Endothelial cell of umbilical vein (primary cell): Measurements from ENCODE around the gene DNAAF2. TPM values are rescaled to one million over a fixed set of nuclear protein-coding genes. Genes with fewer than 3 reads are reported as not detected.

Experiments used
- BruUV-seq: library from RNA; stranded (reverse); fragments of 400-500 nt; replicated peaks from 2 replicates; lab custom pipeline; 2021; lab: Mats Ljungman, UMichigan
- CTCF ChIA-PET: fragments of 300-600, 350-600 bp; sonication (Branson Sonifier 250); formaldehyde crosslinking; loops from one replicate; lab custom pipeline; 2021; ENCODE audit warnings: antibody characterized with exemption, inconsistent platforms; lab: Charles Lee
- POLR2A ChIA-PET: fragments of 300-600, 350-600 bp; sonication (Branson Sonifier 250); formaldehyde crosslinking; loops from one replicate; lab custom pipeline; 2021; ENCODE audit warnings: antibody characterized with exemption, inconsistent platforms; lab: Charles Lee
- DNase-seq: peaks from one replicate; pipeline ENCODE4 v3.0.0-alpha.2; 2011; ENCODE audit warnings: low read depth, low spot score
- FAIRE-seq: peaks from 2 replicates; lab custom pipeline; 2011; peaks lifted over from hg19 to GRCh38; lab: Jason Lieb, UNC
- H2AFZ ChIP-seq: 2 replicates; pipeline ENCODE4 v1.6.0; 2012; ENCODE audit warnings: low read depth, low read length, control low read depth, inconsistent platforms
- H3K27ac ChIP-seq: 2 replicates; pipeline ENCODE4 v1.5.1; 2011; ENCODE audit warnings: low read depth, mild to moderate bottlenecking, control low read depth, low read length, moderate library complexity; ENCODE audit not compliant: insufficient read depth
- H3K27me3 ChIP-seq, 2 experiments: 2 replicates each; pipeline versions ENCODE4 v1.6.0 to v1.6.1; 2011; ENCODE audit warnings: low read length in 2 of 2, mixed read lengths in 1 of 2; ENCODE audit not compliant: control insufficient read depth in 2 of 2, insufficient read depth in 2 of 2
- H3K36me3 ChIP-seq, 2 experiments: 2 replicates in 1 of 2; 3 replicates in 1 of 2; pipeline ENCODE4 v1.5.1; 2011; ENCODE audit warnings: low read length in 2 of 2, mild to moderate bottlenecking in 1 of 2, moderate library complexity in 1 of 2; ENCODE audit not compliant: control insufficient read depth in 2 of 2, insufficient read depth in 2 of 2; ENCODE audit errors: extremely low read depth in 1 of 2
- H3K4me1 ChIP-seq: 3 replicates; pipeline ENCODE4 v1.5.1; 2011; ENCODE audit warnings: mild to moderate bottlenecking, low read length; ENCODE audit not compliant: control insufficient read depth, insufficient read depth; ENCODE audit errors: extremely low read depth
- H3K4me2 ChIP-seq: 2 replicates; pipeline ENCODE4 v1.6.1; 2011; ENCODE audit warnings: low read length, control low read depth, mixed read lengths; ENCODE audit not compliant: insufficient read depth
- H3K4me3 ChIP-seq, 3 experiments: fragments of 200-600 bp in 1 of 3; sonication (generic), shearing (Covaris generic) in 1 of 3; replicated peaks in 1 of 3; 2 replicates each; pipeline ENCODE4 v1.5.1; 2011 to 2016; ENCODE audit warnings: control low read depth in 3 of 3, low read length in 3 of 3, mild to moderate bottlenecking in 2 of 3, inconsistent platforms in 1 of 3, low read depth in 1 of 3, moderate library complexity in 1 of 3; ENCODE audit not compliant: insufficient read depth in 1 of 3
- H3K79me2 ChIP-seq: 2 replicates; pipeline ENCODE4 v1.6.0; 2012; ENCODE audit warnings: low read length, inconsistent platforms; ENCODE audit not compliant: control insufficient read depth, insufficient read depth
- H3K9ac ChIP-seq: replicated peaks from 2 replicates; pipeline ENCODE3; 2011; ENCODE audit warnings: low read length, control low read depth; ENCODE audit not compliant: insufficient read depth; ENCODE audit errors: extremely low read depth
- H3K9me1 ChIP-seq: replicated peaks from 3 replicates; pipeline ENCODE4 v1.6.0; 2011; ENCODE audit warnings: mild to moderate bottlenecking, low read length; ENCODE audit not compliant: control insufficient read depth, insufficient read depth; ENCODE audit errors: extremely low read depth
- H3K9me3 ChIP-seq: replicated peaks from 2 replicates; pipeline ENCODE4 v1.5.1; 2012; ENCODE audit warnings: low read length, inconsistent platforms; ENCODE audit not compliant: control insufficient read depth, insufficient read depth
- H4K20me1 ChIP-seq: replicated peaks from 2 replicates; pipeline ENCODE3; 2011; ENCODE audit warnings: mild to moderate bottlenecking, low read length; ENCODE audit not compliant: control insufficient read depth, insufficient read depth; ENCODE audit errors: extremely low read depth
- EZH2 ChIP-seq: IDR thresholded peaks from 2 replicates; pipeline ENCODE4 v1.6.1; 2012; ENCODE audit warnings: borderline replicate concordance, low read depth, mild to moderate bottlenecking, moderate library complexity, low read length, inconsistent platforms; ENCODE audit not compliant: severe bottlenecking
- FOS ChIP-seq: IDR thresholded peaks from 2 replicates; pipeline ENCODE4 v1.6.1; 2011; ENCODE audit warnings: mild to moderate bottlenecking, low read length, moderate library complexity, borderline replicate concordance; ENCODE audit not compliant: insufficient read depth
- GATA2 ChIP-seq: IDR thresholded peaks from 2 replicates; pipeline ENCODE4 v1.7.0; 2011; ENCODE audit warnings: low read depth, mild to moderate bottlenecking, moderate library complexity, mixed read lengths, low read length; ENCODE audit not compliant: insufficient read length, insufficient read depth
- JUN ChIP-seq: IDR thresholded peaks from 2 replicates; pipeline ENCODE4 v1.6.1; 2011; ENCODE audit warnings: borderline replicate concordance, low read depth; ENCODE audit not compliant: insufficient read length, insufficient read depth
- MYC ChIP-seq: IDR thresholded peaks from one replicate; pipeline ENCODE4 v1.6.1; 2011; ENCODE audit warnings: mild to moderate bottlenecking, low read depth, low read length
- POLR2A ChIP-seq: IDR thresholded peaks from 2 replicates; pipeline ENCODE4 v1.6.1; 2012; ENCODE audit warnings: low read depth, mild to moderate bottlenecking, control low read depth, low read length
- POLR2AphosphoS5 ChIP-seq: IDR thresholded peaks from 2 replicates; pipeline ENCODE4 v1.6.1; 2012; ENCODE audit warnings: low read depth, mild to moderate bottlenecking, control low read depth, low read length, moderate library complexity; ENCODE audit not compliant: insufficient read depth
- dilution Hi-C: fragments of 300-500 bp; cut with MboI; formaldehyde crosslinking; loops from one replicate; pipeline ENCODE4 v1.15.0; 2019; ENCODE audit warnings: low sequenced_read_pairs; ENCODE audit not compliant: extremely low pct_ligation_motif_present
- intact Hi-C: fragments of 100-400 bp; cut with micrococcal nuclease; formaldehyde crosslinking; loops from one replicate; pipeline ENCODE4 v1.10.0; 2022
- polyA plus RNA-seq, 4 experiments: library from polyadenylated mRNA; depleted of rRNA in 3 of 4; stranded (reverse) in 3 of 4; unstranded in 1 of 4; fragments of >200 nt; gene quantifications; 2 replicates each; pipeline versions ENCODE4 v1.2.1 to v1.2.3, GENCODE V29; 2011 to 2012; ENCODE audit warnings: missing spikeins in 1 of 4
- total RNA-seq: library from RNA; stranded (reverse); gene quantifications from 2 replicates; pipeline ENCODE4 v1.2.3, GENCODE V29; 2021
- TF ChIP-seq, protein P1 (sequence below): IDR thresholded peaks from 2 replicates; pipeline ENCODE4 v1.6.1; 2011; ENCODE audit not compliant: insufficient read depth, insufficient read length
- TF ChIP-seq, protein P2 (sequence below), 2 donors: IDR thresholded peaks; 1 replicate in 1 of 2; 2 replicates in 1 of 2; pipeline ENCODE4 v1.5.1; 2011; ENCODE audit warnings: low read length in 2 of 2, mild to moderate bottlenecking in 2 of 2, moderate library complexity in 2 of 2, control low read depth in 1 of 2, inconsistent platforms in 1 of 2, low read depth in 1 of 2; ENCODE audit not compliant: insufficient read depth in 1 of 2; ENCODE audit errors: extremely low read depth in 1 of 2

Gene DNAAF2
- total and polyA plus RNA-seq, 2 donors (not counting 3 experiments of a cell fraction or from before 2014, with no cell fraction given) = 3.0 to 5.7 TPM

DNA sequence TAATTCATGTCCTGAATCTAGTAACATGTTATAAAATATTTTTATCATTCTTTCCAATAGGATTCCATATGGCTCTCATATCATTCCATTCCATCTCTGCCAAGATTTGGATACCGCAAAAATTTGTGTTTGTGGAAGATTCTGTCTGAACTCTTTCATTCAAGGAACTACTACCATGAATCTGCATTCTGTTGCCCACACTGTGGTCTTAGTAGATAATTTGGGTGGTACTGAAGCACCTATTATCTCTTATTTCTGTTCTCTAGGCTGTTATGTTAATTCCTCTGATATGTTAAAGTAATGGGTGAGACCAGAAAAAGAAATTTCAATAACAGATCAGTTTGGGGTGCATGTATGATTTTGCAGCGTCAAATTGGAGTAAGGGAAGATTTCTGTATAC is 20.8 kb downstream of the DNAAF2 start:
- Histone ChIP-seq H3K9me3 (no peaks in the 10 kb centered on the region), H3K27me3 (no peaks in the 10 kb centered on the region), H3K4me1 (peaks cover 4% of the 10 kb centered on the region), H2AFZ (no peak overlapping the region), H4K20me1 (no peaks in the 10 kb centered on the region), H3K9ac (no peak overlapping the region), H3K36me3 (peaks cover 0 to 6% of the 10 kb centered on the region in 2 experiments), H3K4me2 (no peak overlapping the region), H3K79me2 (peaks cover 36% of the 10 kb centered on the region), H3K9me1 (peaks cover 2% of the 10 kb centered on the region), H3K27ac (no peak overlapping the region), H3K4me3 (no peak overlapping the region)
- TF ChIP-seq, protein P1, sequence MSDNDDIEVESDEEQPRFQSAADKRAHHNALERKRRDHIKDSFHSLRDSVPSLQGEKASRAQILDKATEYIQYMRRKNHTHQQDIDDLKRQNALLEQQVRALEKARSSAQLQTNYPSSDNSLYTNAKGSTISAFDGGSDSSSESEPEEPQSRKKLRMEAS = no peak
- TF ChIP-seq POLR2AphosphoS5 (no peak), JUN (no peak), FOS (no peak), EZH2 (no peak), POLR2A (no peak), GATA2 (no peak), MYC (no peak)
- TF ChIP-seq, protein P2, sequence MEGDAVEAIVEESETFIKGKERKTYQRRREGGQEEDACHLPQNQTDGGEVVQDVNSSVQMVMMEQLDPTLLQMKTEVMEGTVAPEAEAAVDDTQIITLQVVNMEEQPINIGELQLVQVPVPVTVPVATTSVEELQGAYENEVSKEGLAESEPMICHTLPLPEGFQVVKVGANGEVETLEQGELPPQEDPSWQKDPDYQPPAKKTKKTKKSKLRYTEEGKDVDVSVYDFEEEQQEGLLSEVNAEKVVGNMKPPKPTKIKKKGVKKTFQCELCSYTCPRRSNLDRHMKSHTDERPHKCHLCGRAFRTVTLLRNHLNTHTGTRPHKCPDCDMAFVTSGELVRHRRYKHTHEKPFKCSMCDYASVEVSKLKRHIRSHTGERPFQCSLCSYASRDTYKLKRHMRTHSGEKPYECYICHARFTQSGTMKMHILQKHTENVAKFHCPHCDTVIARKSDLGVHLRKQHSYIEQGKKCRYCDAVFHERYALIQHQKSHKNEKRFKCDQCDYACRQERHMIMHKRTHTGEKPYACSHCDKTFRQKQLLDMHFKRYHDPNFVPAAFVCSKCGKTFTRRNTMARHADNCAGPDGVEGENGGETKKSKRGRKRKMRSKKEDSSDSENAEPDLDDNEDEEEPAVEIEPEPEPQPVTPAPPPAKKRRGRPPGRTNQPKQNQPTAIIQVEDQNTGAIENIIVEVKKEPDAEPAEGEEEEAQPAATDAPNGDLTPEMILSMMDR (IDR thresholded peaks at IDR 0.05; ENCODE audit: extremely low read depth in 1 of 2, insufficient read depth in 1 of 2, low read depth in 1 of 2, low read length in 2 of 2) = no peak
- DNase-seq (no peak), FAIRE-seq (no peak)
- dilution Hi-C loops = no loop called here
- no TSS peak for BruUV-seq
- ChIA-PET CTCF (no interaction called here), POLR2A (no interaction called here)
- intact Hi-C loops = no loop called here
